Measurements from ENCODE around the gene CIITA. TPM values are rescaled to one million over a fixed set of nuclear protein-coding genes. Genes with fewer than 3 reads are reported as not detected.
A peak's percentile ranks its signal among the peaks of the same experiment; 100 is the strongest.

CIITA gene
- total and polyA plus RNA-seq, 10 of the 15 experiments (the other 5 are each of a cell fraction or from before 2014, with no cell fraction given): 11.5 to 145 (median 49.7) TPM

- Histone ChIP-seq H3K9me3 (replicated peaks; ENCODE audit: control insufficient read depth, insufficient read depth, low read length) (no peaks in the 10 kb centered on the region), H3K9ac (ENCODE audit: control insufficient read depth, insufficient read depth, low read length) (peak within 1 kb of the TSS; percentile 90), H3K27ac (ENCODE audit: control insufficient read depth, insufficient read depth) (peak within 1 kb of the TSS; percentile 72), H3K4me1 (ENCODE audit: control insufficient read depth, insufficient read depth, low read length) (peaks cover 32% of the 10 kb centered on the region), H3K4me2 (ENCODE audit: control insufficient read depth, insufficient read depth) (peak within 1 kb of the TSS; percentile 98), H2AFZ (ENCODE audit: control insufficient read depth, low read depth, low read length) (peak within 1 kb of the TSS; percentile 98), H3K36me3 (ENCODE audit: control insufficient read depth in 2 of 2, insufficient read depth in 2 of 2, low read length in 1 of 2) (no peaks in the 10 kb centered on the region; a peak in 2 of 4 replicates), H3K27me3 (replicated peaks in 1 of 2; ENCODE audit: control insufficient read depth in 2 of 2, insufficient read depth in 2 of 2, low read length in 1 of 2) (no peaks in the 10 kb centered on the region), H3K4me3 (peak within 1 kb of the TSS; percentile 82), H3K79me2 (ENCODE audit: control insufficient read depth, insufficient read depth, low read length) (peaks cover 76% of the 10 kb centered on the region), H4K20me1 (ENCODE audit: control insufficient read depth, insufficient read depth) (no peaks in the 10 kb centered on the region; the same call in none of the 2 replicates)
- ATAC-seq (peak; percentile 80), FAIRE-seq (peak; percentile 68), DNase-seq (ENCODE audit: low read depth, low spot score) (peak; percentile 69)
- 7% methylated on average over 47 of the region's 55 CpGs for WGBS (ENCODE audit: insufficient coverage, insufficient replicate concordance, low lambda C conversion rate, missing lambda C conversion rate)
- RAD21 ChIA-PET (ENCODE audit: unreplicated experiment): interaction anchor here (0.6 to 7.1 kb wide), 14 partner anchors 7 to 839 kb away, joined by 3 to 50 read pairs (median 4); partner anchors contain the start of genes CIITA and SOCS1
- CTCF ChIA-PET: interaction anchor here (0.8 to 6.3 kb wide), 4 partner anchors 7 to 417 kb away, joined by 3 to 63 read pairs (median 3); no protein-coding TSS in a partner anchor
- SMC1A ChIA-PET (ENCODE audit: uncharacterized antibody, unreplicated experiment): interaction anchor here (0.6 to 3.0 kb wide), 7 partner anchors 8 to 198 kb away, joined by 3 to 12 read pairs (median 6); partner anchors contain the start of genes CIITA and NUBP1
- POLR2A ChIA-PET: interaction anchor here (0.6 to 3.8 kb wide), 8 partner anchors 8 to 458 kb away, joined by 3 to 24 read pairs (median 5); partner anchors contain the start of gene NUBP1
- intact Hi-C loops (cut with micrococcal nuclease; ENCODE audit: unreplicated experiment) (no loop called here), in situ Hi-C loops (cut with MboI) (no loop called here)
- no TSS peak for BruUV-seq (replicated peaks)
- TF ChIP-seq SUPT20H (IDR thresholded peaks at IDR 0.05; ENCODE audit: borderline replicate concordance, control insufficient read depth, low read depth, low read length) (no peak), BCL3 (IDR thresholded peaks at IDR 0.05; ENCODE audit: borderline replicate concordance, insufficient read depth, low read depth, low read length, poor library complexity, severe bottlenecking) (no peak), ETV6 (conservative IDR thresholded peaks at IDR 0.05 in 1 of 2, IDR thresholded peaks at IDR 0.05 in 1 of 2; ENCODE audit: borderline replicate concordance in 1 of 2, low read depth in 1 of 2) (no peak), CHD2 (IDR thresholded peaks at IDR 0.05; ENCODE audit: borderline replicate concordance, low read depth, low read length) (peak; percentile 75), POLR2AphosphoS2 (IDR thresholded peaks at IDR 0.05; ENCODE audit: low read depth, low read length) (peak; percentile 71; the same call in 1 of the 2 replicates), NFYB (IDR thresholded peaks at IDR 0.05; ENCODE audit: insufficient read depth, low read depth, low read length) (peak; percentile 81), BMI1 (IDR thresholded peaks at IDR 0.05; ENCODE audit: borderline replicate concordance) (no peak), ZNF217 (IDR thresholded peaks at IDR 0.05) (no peak), NBN (IDR thresholded peaks at IDR 0.05) (0 out of 2 replicates have a peak, but pooled peaks have one; percentile 35), CBX3 (IDR thresholded peaks at IDR 0.05; ENCODE audit: borderline replicate concordance, low read depth) (no peak), USF2 (IDR thresholded peaks at IDR 0.05; ENCODE audit: borderline replicate concordance, low read depth, low read length) (no peak), NR2C2 (IDR thresholded peaks at IDR 0.05; ENCODE audit: borderline replicate concordance, control insufficient read depth, insufficient read length, low read depth) (no peak), SREBF2 (IDR thresholded peaks at IDR 0.05; ENCODE audit: low read length) (no peak), FOS (IDR thresholded peaks at IDR 0.05; ENCODE audit: borderline replicate concordance, extremely low read depth, insufficient read length) (peak; percentile 14), RFX5 (IDR thresholded peaks at IDR 0.05; ENCODE audit: low read depth, low read length) (peak; percentile 43; the same call in 1 of the 2 replicates), NFXL1 (IDR thresholded peaks at IDR 0.05; ENCODE audit: borderline replicate concordance) (no peak), MEF2A (IDR thresholded peaks at IDR 0.05; ENCODE audit: insufficient read depth, low read depth, low read length) (no peak), SRF (IDR thresholded peaks at IDR 0.05; ENCODE audit: low read depth in 2 of 2, low read length in 2 of 2) (no peak), RUNX3 (IDR thresholded peaks at IDR 0.05; ENCODE audit: low read length) (0 out of 2 replicates have a peak, but pooled peaks have one; percentile 4), YBX1 (IDR thresholded peaks at IDR 0.05) (no peak)
Observed at GRCh38 chr16:10942352-10943063, 65.5 kb downstream of the CIITA start, which contains the start of gene DEXI. DEXI (minus strand) TSS chr16:10942468; CDS start chr16:10942005, 463 bp downstream.
